SKM-1 (cell line): ENCODE results near the gene FCAMR.

Experiments used
- DNase-seq: peaks from one replicate; lab custom pipeline; 2025; ENCODE audit not compliant: unreplicated experiment; lab: John Stamatoyannopoulos, UW

FCAMR gene

GRCh38 chr1:206970446-206970845 is at the start of gene FCAMR:
Gene FCAMR (minus strand): TSS chr1:206970460. CDS start chr1:206970125, 335 bp downstream.
- DNase-seq = no peak

- DNase-seq = no peak
Measured at GRCh38 chr1:207019661-207020060, 49.4 kb upstream of the FCAMR start.

GRCh38 chr1:207019161-207019560 is 48.9 kb upstream of the FCAMR start:
- no peak for DNase-seq

DNA sequence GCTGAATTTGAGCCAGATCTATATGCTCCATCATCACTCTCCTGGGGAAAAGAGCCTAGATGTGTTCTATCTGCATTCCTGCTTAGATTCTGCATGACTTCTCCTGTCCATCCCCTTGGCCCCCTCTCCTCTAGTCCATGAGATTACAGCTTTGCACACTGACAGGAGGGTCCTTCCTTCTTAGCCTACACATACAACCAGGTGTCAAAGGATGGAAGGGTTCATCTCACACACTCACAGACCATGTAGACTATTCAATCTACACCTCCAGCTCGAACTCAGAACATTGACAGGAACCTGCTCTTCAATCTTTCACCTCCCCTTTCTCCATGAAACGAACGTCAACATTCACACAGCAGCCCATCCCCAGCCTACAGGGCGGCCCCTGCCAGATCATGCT is 48.4 kb upstream of the FCAMR start:
- no peak for DNase-seq

- no peak for DNase-seq
Measured at GRCh38 chr1:207017615-207018559, 47.6 kb upstream of the FCAMR start.

GRCh38 chr1:207015791-207016190 is 45.5 kb upstream of the FCAMR start:
- DNase-seq = no peak

DNA sequence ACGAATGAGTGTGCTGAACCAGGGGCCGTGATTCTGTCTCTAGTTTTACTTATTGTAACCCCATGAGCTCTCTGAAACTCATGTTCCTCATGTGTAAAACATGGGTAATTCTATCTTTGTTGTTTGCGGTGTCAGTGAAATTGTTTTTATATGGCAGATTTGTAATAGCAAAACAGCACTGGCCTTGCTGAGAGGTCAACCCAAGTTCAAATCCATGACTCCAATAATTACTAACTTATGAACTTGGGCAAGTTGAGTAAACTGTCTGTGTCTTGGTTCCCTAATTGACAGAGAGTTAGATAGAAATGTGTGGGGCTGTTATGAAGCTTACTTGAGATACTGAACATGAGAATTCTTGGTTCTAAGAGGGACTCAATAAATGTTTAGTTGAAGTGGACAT is 44.5 kb upstream of the FCAMR start:
- DNase-seq = no peak

GRCh38 chr1:207013321-207014085 is 43.2 kb upstream of the FCAMR start:
- no peak for DNase-seq

GRCh38 chr1:207010726-207011125 is 40.5 kb upstream of the FCAMR start:
- no peak for DNase-seq

DNA sequence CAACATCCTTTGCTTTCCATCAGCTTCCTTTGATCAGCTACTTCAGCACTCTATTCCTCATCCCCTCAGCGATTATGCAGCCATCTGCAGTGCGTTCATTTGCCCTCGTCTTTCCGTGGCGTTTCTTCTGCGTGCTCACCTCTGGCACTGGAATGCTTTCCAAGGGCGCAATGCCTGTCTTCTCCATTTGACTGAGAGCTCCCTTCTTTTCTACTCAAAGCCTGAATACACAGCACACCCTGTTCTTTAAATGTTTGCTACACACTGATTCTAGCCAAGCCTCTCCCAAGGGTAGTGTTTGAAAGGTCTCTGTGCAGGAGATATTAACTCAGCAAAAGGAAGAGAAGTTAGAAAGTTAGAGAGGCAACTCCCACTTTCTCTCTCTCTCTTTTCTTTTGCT is 39.7 kb upstream of the FCAMR start:
- no peak for DNase-seq

DNA sequence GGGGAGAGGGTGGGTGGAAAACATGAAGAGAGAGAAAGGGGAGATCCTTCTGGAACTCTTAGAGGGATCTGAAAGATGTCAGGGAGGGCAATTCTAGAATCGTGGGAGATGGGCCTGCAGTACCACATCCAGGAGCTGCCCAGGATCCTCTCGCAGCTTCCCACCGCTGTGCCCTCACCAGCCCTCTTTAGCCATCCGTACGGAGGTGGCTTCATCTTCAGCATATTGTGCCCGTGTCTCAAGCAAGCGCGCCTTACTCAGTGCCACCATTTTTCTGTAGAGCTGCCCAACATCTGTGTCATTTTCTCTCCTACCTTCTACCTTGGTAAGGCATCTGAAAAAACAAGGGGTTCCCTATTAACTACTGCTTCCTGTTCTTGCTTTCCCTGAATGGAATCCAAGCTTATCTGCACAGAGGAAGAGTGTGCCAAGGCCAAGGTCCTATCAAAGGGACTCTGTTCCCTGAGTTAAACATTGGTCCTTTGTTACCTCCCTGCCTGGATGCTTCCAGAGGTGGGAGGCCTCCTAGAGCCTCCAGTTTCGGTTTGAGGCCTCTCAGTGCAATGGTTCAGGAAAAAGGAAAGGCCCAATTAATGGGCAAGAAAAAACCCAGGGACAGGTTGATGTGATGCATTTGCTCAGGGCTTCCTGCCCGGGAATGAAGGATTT is 39.1 kb upstream of the FCAMR start:
- DNase-seq = no peak

DNA sequence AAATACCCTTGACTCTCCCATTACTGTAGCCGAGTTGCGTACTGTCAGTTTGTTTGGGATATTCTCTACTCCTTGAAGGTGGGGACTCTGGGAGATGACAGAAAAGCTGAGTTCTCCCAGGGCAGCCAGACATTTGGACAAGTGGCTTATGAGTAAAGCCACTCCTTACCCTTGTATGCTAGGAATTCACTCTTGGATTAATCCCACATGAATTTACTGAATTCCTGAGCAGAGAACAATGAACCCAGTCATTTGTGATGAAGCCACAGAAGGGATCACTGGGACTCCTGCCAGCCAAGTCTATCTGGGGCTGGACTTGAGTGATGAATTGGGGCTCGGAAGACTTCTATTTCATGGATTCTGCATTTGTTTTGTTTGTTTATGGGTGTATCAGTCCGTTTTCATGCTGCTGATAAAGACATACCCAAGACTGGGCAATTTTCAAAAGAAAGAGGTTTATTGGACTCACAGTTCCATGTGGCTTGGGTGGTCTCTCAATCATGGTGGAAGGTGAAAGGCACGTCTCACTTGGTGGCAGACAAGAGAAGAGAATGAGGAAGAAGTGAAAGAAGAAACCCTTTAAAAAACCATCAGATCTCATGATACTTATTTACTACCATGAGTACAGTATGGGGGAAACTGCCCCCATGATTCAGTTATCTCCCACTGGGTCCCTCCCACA is 37.2 kb upstream of the FCAMR start:
- no peak for DNase-seq

GRCh38 chr1:207006914-207007313 is 36.7 kb upstream of the FCAMR start:
- DNase-seq = no peak

DNA sequence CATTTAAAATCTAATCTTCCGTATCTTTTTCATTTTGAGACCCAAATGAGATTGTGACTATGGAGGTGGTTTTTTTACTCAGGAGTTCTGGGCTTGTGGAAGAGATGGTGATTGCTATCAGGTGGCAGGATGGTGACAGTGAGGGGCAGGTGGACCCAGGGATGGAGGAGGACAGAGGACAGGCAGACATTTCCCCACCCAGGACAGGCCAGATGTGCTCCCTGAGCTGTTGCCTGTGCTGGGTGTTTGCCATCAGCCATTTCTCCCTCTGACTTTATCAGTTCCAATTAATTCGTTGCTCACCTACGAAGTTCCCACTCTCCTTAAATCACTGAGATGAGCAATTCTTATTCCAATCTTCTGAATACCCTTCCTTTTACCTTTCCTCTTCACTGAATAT is 35.8 kb upstream of the FCAMR start:
- no peak for DNase-seq

- DNase-seq = peak; percentile 62
Measured at GRCh38 chr1:207004931-207005830, 34.9 kb upstream of the FCAMR start.

GRCh38 chr1:207003210-207003609 is 33.0 kb upstream of the FCAMR start:
- DNase-seq = no peak

DNA sequence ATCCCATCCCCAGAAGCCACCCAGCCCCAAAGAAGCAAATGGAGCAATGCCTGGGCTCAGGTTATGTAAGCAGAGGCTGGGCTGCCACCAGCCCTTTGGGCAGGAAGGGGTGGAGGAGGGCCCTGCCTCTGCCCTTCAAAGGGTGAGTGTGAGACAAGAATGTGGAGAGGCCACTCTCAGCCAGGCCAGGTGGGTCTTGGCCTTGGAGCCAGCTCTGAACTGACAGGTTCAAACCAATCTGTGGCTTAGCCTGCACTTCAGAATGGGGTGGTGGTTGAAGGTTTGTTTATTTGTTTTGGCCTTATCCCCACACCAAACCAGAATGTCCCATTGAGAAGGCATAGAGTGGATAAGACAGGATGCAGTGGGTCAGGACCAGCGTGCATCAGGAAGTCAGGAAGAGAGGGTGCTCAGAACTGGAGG is 32.5 kb upstream of the FCAMR start:
- no peak for DNase-seq

DNA sequence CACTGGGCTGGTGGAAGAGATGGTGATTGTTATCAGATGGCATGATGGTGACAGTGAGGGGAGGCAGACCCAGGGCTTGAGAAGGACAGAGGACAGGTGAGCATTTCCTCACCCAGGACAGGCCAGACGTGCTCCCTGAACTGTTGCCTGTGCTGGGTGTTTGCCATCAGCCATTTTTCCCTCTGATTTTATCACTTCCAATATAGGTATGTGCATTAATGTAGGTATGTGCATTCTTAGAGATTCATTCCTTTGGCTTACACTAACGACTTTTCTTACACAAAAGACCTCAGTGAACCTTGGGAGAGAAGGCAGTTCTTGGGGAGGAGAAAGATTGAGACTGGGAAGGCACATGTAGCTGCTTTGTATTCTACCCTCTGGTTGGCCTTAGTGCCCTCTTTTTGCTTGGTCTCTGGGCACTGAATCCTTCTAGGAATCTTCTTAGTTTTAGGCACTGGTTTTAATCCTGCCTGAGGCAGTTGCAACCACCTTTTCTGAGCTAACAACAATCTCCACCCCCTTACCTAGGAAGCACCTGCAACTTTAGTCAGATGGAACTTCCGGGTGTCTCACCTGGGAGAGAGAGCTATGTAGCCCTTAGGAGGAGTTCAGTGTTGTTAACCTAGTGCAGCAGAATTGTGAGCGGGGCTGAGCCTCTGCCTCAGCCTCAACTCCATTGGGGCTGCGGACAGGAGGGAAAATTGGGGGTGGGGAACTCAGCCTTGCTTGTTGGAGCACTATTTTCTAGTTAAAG is 31.4 kb upstream of the FCAMR start:
- DNase-seq = no peak

DNA sequence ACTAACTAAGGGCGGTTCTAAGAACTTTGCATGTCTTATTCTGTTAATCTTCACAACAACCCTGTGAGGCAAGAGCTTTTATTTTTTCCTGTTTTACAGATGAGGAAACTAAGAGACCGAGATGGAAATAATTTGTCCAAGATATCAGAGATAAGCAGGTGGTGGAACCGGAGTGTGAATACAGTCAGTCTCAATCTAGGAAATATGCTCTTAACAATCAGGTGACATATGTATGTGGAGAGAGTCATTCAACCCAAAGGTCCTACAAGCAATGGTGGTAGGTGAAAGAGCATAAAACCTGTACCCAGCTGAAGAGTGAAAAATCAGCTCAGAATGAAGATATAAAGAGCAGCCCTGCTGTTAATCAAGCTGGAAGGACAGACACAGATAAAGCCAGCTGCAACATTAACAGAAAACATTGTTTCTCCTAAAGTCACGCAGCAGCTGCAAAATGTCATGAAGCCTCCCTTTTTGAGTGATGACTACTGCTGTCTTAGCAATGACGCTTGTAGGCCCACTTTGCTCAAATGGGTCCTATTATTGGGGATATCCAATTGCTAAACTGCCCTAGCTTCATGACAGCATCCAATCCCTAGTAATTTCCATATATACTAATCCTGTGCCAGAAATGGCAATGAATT is 30.5 kb upstream of the FCAMR start:
- no peak for DNase-seq
